GM21515 (cell line): ENCODE results near the gene CATSPERD.
"Not testable (repeated sequence)": the region's sequence is repeated elsewhere in the genome, so short reads cannot be mapped to it uniquely, and the experiment has no call there.

Experiments used
- ATAC-seq: cut with Tn5 transposase; IDR thresholded peaks from one replicate; pipeline ENCODE4 v1.9.1; 2021; ENCODE audit not compliant: unreplicated experiment

The CATSPERD gene

DNA sequence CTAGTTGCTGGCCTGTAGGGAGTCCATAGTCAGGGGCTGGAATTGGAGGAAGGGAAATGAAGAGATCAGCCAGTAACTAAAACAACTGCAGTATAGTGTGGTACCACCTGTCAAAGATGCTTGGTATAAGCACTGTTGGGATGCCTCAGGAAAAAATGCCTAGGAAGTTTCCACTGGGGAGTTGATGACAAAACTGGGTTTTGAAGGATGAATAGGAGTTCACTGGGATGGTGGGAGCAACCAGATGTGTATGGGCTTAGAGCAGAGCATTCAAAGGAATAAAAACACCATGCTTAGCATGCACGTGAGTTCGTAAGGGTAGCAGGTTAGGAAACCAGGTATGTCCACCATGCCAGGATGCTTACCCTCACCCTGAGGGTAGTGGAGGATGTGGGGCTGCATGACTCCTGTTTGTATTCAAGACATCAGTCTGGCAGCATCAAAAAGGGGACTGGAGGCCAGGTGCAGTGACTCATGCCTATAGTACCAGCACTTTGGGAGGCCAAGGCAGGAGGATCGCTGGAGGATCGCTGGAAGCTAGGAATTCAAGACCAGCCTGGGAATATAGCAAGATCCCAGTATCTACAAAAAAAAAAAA, 7.1 kb downstream of the CATSPERD start:
- no peak for ATAC-seq

- ATAC-seq = not testable (repeated sequence)
These were observed 12.7 kb downstream of the CATSPERD start for GRCh38 chr19:5733172-5733571.

DNA sequence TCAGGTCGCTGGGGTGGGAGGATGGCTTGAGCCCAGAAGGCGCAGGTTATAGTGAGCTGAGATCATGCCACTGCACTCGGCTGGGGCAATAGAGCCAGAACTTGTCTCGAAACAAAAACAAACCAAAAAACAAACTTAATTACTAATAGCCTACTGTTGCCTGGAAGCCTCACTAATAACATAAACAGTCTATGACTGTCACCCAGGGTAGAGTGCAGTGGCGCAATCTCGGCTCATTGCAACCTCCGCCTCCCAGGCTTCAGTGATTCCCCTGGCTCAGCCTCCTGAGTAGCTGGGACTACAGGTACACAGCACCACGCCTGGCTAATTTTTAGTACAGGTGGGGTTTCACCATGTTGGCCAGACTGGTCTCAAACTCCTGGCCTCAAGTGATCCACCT, 18.0 kb downstream of the CATSPERD start:
- ATAC-seq = no peak

GRCh38 chr19:5742051-5742450, 21.6 kb downstream of the CATSPERD start:
- no peak for ATAC-seq

GRCh38 chr19:5743630-5744029, 23.2 kb downstream of the CATSPERD start:
- ATAC-seq = no peak

DNA sequence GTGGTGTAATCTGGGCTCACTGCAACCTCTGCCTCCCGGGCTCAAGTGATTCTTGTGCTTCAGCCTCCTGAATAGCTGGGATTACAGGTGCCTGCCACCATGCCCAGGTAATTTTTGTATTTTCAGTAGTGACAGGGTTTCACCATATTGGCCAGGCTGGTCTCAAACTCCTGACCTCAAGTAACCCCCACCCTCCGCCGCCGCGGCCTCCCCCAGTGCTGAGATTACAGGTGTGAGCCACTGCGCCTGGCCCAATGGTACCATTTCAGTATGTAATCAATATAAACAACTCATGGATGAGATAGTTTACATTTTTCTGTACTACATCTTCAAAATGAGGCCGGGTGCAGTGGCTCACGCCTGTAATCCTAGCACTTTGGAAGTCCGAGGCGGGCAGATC, 24.6 kb downstream of the CATSPERD start:
- not testable (repeated sequence) for ATAC-seq

DNA sequence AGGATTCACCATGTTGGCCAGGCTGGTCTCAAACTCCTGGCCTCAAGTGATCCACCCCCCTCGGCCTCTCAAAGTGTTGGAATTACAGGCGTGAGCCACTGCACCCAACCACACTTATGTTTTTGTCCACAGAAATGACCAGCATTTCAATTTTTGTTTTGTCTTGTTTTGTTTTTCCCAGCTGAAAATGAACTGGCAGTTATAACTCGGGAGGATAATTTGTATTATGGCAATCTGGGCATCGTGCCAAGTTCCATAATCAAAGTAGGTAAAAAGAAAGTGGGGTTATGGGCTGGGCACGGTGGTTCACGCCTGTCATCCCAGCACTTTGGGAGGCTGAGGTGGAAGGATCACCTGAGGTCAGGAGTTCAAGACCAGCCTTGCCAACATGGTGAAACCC, 28.5 kb downstream of the CATSPERD start:
- not testable (repeated sequence) for ATAC-seq

- ATAC-seq = no peak
These were observed 29.1 kb downstream of the CATSPERD start for GRCh38 chr19:5749505-5749904.

- ATAC-seq = no peak
These were observed 31.3 kb downstream of the CATSPERD start for GRCh38 chr19:5751709-5752108.

- no peak for ATAC-seq
These were observed 33.3 kb downstream of the CATSPERD start for GRCh38 chr19:5753743-5754142.

- no peak for ATAC-seq
These were observed 42.3 kb downstream of the CATSPERD start for GRCh38 chr19:5762608-5763217.

GRCh38 chr19:5765220-5765619, 44.8 kb downstream of the CATSPERD start:
- no peak for ATAC-seq

- no peak for ATAC-seq
These were observed 47.5 kb downstream of the CATSPERD start for GRCh38 chr19:5767949-5768348.

GRCh38 chr19:5772416-5772815, 52.0 kb downstream of the CATSPERD start:
- no peak for ATAC-seq

DNA sequence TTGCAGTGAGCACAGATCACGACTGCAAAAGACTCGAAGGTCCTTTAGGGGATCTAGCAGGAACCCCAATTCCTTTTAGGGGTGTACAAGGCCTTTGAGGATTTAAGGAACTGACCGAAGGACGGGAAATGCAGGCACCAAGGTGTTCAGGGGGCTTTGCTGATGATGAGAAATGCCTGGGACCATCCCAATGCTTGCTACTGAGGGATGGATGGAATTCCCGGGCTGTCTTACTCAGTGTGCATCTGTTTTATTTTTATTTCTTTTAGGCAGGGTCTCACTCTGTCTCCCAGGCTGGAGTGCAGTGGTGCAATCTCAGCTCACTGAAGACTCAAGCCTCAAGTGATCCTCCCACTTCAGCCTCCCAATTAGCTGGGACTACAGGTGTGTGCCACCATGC, 52.8 kb downstream of the CATSPERD start:
- no peak for ATAC-seq

DNA sequence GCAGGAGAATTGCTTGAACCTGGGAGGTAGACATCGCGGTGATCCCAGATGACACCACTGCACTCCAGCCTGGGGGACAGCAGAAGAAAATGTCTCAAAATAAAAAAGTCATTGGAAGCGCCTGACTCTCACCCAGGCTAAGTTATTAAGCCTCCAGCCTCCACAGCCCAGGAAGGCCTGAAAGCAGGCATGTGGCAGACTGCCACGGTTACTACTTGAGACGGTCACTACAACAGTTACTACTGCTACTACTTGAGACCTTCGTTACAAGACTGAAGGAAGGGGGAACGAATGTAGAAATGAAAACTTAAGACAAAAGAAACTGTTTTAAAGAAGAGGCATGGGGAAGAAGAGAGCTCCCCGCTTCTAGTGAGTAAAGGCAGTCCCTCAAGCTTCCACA, 54.5 kb downstream of the CATSPERD start:
- no peak for ATAC-seq

GRCh38 chr19:5775668-5776309, 55.4 kb downstream of the CATSPERD start:
- ATAC-seq = no peak

DNA sequence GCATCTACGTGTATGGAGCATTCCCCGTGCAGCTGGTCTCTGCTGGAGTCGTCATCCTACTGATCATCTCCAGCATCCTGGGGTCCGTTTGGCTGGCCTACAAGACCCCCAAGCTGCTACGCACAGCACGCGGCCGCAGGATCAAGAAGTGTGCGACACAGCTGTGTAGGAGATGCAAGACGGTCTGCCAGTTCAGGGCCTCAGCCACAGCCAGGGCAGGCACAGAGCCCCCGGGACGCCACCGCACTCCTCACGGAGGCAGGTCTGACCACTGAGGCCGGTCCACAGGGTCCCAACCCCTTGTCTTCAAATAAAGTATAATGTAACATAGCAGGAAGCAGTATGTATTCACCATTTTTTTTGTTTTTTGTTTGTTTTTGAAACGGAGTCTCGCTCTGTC, 58.0 kb downstream of the CATSPERD start:
- no peak for ATAC-seq

GRCh38 chr19:5780916-5781315, 60.5 kb downstream of the CATSPERD start:
- not testable (repeated sequence) for ATAC-seq

DNA sequence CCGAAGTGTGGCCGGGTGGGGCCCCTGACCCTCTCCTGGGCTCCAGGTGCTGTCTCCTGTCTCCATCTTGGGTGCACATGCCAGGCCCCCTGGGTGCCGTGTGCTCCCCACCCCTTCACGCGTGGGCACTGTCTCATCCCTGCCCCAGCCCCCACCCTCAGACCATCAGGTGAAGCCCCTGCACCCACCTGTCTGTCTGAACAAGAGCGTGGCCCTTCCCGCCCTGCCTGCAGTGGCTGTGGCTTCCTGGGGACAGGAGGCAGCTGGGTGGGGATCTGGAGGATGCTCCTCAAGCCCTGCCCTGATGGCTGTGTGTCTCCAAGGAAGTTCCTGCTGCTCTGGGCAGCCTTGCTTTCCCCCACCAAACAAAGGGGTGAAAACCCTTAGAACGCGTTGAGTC, 61.9 kb downstream of the CATSPERD start:
- ATAC-seq = no peak

- no peak for ATAC-seq
These were observed 62.8 kb downstream of the CATSPERD start for GRCh38 chr19:5782945-5783919.
